ENCODE results near the gene TEKT5.

DNA sequence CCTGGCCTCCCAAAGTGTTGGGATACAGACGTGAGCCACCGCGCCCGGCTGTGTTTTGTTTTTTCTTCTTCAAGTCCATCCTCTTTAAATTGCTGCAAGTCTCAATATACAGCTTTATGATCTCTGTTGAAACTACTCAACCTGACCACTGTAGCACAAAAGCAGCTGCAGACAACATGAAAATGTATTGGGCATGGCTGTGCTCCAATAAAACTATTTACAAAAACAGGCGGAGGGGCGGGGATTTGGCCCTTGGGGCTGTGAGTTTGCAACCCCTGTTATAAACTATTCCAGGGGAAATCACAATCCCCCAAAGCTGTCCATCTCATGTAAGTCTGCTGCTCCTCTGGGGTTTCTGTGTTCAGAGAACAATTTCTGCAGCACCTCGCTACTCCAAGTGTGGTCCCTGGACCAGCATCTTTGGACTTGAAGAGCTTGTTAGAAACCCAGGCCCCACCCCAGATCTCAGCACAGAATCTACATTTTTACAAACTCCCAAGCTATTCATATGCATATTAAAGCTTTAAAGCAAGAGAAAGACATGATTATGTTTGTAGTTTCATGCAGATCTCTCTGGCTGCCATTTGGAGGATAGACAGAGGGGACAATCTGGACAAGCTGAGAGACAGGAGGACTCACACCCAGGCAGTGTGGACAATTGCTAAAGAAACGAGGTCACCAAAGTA is 33.6 kb downstream of the TEKT5 start:
- TF ChIP-seq, protein P1, sequence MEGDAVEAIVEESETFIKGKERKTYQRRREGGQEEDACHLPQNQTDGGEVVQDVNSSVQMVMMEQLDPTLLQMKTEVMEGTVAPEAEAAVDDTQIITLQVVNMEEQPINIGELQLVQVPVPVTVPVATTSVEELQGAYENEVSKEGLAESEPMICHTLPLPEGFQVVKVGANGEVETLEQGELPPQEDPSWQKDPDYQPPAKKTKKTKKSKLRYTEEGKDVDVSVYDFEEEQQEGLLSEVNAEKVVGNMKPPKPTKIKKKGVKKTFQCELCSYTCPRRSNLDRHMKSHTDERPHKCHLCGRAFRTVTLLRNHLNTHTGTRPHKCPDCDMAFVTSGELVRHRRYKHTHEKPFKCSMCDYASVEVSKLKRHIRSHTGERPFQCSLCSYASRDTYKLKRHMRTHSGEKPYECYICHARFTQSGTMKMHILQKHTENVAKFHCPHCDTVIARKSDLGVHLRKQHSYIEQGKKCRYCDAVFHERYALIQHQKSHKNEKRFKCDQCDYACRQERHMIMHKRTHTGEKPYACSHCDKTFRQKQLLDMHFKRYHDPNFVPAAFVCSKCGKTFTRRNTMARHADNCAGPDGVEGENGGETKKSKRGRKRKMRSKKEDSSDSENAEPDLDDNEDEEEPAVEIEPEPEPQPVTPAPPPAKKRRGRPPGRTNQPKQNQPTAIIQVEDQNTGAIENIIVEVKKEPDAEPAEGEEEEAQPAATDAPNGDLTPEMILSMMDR (IDR thresholded peaks at IDR 0.05; ENCODE audit: insufficient read depth, low read length, poor library complexity, severe bottlenecking), result no peak
- TF ChIP-seq EZH2phosphoT487 (conservative IDR thresholded peaks at IDR 0.05; ENCODE audit: low read length), result no peak

Data from SU-DHL-6 (cell line).